RWPE2 (cell line): ENCODE data around the gene TAX1BP3.
A peak's percentile ranks its signal among the peaks of the same experiment; 100 is the strongest.

Source experiments
- ATAC-seq: fragments of 200-7000 bp; cut with Tn5 transposase; 3 replicates; pipeline ENCODE4 v1.9.1; 2021; ENCODE audit warnings: low read depth
- DNase-seq: peaks from one replicate; pipeline ENCODE4 v3.0.0-alpha.2; 2020; ENCODE audit warnings: low spot score
- H3K27ac ChIP-seq: fragments of 450-650 bp; 2 replicates; pipeline ENCODE4 v1.5.1; 2017; ENCODE audit warnings: mild to moderate bottlenecking; ENCODE audit not compliant: poor library complexity, severe bottlenecking
- H3K27me3 ChIP-seq: fragments of 250-450 bp; sonication (Bioruptor Pico); 2 replicates; pipeline ENCODE4 v1.5.1; 2021; ENCODE audit warnings: mild to moderate bottlenecking, moderate library complexity; ENCODE audit not compliant: insufficient read depth, poor library complexity, severe bottlenecking
- H3K36me3 ChIP-seq: fragments of 250-450 bp; sonication (Bioruptor Pico); 2 replicates; pipeline ENCODE4 v1.5.1; 2020; ENCODE audit warnings: low read depth, mild to moderate bottlenecking, moderate library complexity
- H3K4me1 ChIP-seq: fragments of 250-450 bp; sonication (Bioruptor Pico); 2 replicates; pipeline ENCODE4 v1.5.1; 2021; ENCODE audit warnings: mild to moderate bottlenecking, moderate library complexity; ENCODE audit not compliant: insufficient read depth, poor library complexity, severe bottlenecking
- H3K4me3 ChIP-seq: fragments of 250-450 bp; sonication (Bioruptor Pico); 2 replicates; pipeline ENCODE4 v1.5.1; 2021; ENCODE audit warnings: mild to moderate bottlenecking, moderate library complexity; ENCODE audit not compliant: severe bottlenecking
- H3K9me3 ChIP-seq: fragments of 250-450 bp; sonication (Bioruptor Pico); 2 replicates; pipeline ENCODE4 v1.5.1; 2021; ENCODE audit warnings: mild to moderate bottlenecking, moderate library complexity; ENCODE audit not compliant: severe bottlenecking
- CTCF ChIP-seq: fragments of 450-650 bp; IDR thresholded peaks from one replicate; pipeline ENCODE4 v1.5.1; 2017; ENCODE audit warnings: mild to moderate bottlenecking, moderate library complexity; ENCODE audit not compliant: poor library complexity, severe bottlenecking

TAX1BP3 gene

GRCh38 chr17:3657588-3657869 lies 10.8 kb downstream of the TAX1BP3 start:
- Histone ChIP-seq H3K4me1 (peaks cover 5% of the 10 kb centered on the region), H3K36me3 (0 out of 2 replicates have a peak, but pooled peaks cover 2% of the 10 kb centered on the region), H3K9me3 (no peaks in the 10 kb centered on the region), H3K27ac (no peak overlapping the region), H3K27me3 (no peaks in the 10 kb centered on the region), H3K4me3 (no peak overlapping the region)
- DNase-seq: no peak
- ATAC-seq: no peak
- TF ChIP-seq CTCF: no peak

- no peaks in the 10 kb centered on the region for H3K27me3 ChIP-seq
- ATAC-seq (no peak), DNase-seq (no peak)
- no peak overlapping the region for H3K27ac ChIP-seq
- H3K9me3 ChIP-seq: no peaks in the 10 kb centered on the region
- TF ChIP-seq CTCF: no peak
- H3K4me1 ChIP-seq: peaks cover 5% of the 10 kb centered on the region
- H3K36me3 ChIP-seq: 0 out of 2 replicates have a peak, but pooled peaks cover 2% of the 10 kb centered on the region
- H3K4me3 ChIP-seq: no peak overlapping the region
Measured at GRCh38 chr17:3656755-3657587, 11.4 kb downstream of the TAX1BP3 start.

- H3K27me3 ChIP-seq: no peaks in the 10 kb centered on the region
- H3K27ac ChIP-seq: no peak overlapping the region
- 0 out of 2 replicates have a peak, but pooled peaks cover 2% of the 10 kb centered on the region for H3K36me3 ChIP-seq
- DNase-seq (no peak), ATAC-seq (no peak)
- H3K4me3 ChIP-seq: no peak overlapping the region
- no peaks in the 10 kb centered on the region for H3K9me3 ChIP-seq
- H3K4me1 ChIP-seq: peaks cover 5% of the 10 kb centered on the region
- no peak for TF ChIP-seq CTCF
Measured at GRCh38 chr17:3656353-3656752, 12.0 kb downstream of the TAX1BP3 start.

- DNase-seq (no peak), ATAC-seq (no peak)
- no peaks in the 10 kb centered on the region for H3K36me3 ChIP-seq
- H3K4me1 ChIP-seq: peaks cover 5% of the 10 kb centered on the region
- no peak overlapping the region for H3K4me3 ChIP-seq
- no peaks in the 10 kb centered on the region for H3K27me3 ChIP-seq
- no peak overlapping the region for H3K27ac ChIP-seq
- TF ChIP-seq CTCF: no peak
- no peaks in the 10 kb centered on the region for H3K9me3 ChIP-seq
Measured at GRCh38 chr17:3655766-3656165, 12.6 kb downstream of the TAX1BP3 start.

GRCh38 chr17:3647769-3648555 lies 20.4 kb downstream of the TAX1BP3 start:
- ATAC-seq (peak; percentile 90), DNase-seq (no peak)

More at GRCh38 chr17:3647769-3648555, 20.4 kb downstream of the TAX1BP3 start:
- no peaks in the 10 kb centered on the region for H3K4me1 ChIP-seq
- no peak overlapping the region for H3K27ac ChIP-seq
- TF ChIP-seq CTCF: peak; percentile 59
- no peaks in the 10 kb centered on the region for H3K9me3 ChIP-seq
- H3K36me3 ChIP-seq: peaks cover 7% of the 10 kb centered on the region; the same call in 1 of the 2 replicates
- no peaks in the 10 kb centered on the region for H3K27me3 ChIP-seq
- no peak overlapping the region for H3K4me3 ChIP-seq
